Stimulated activated CD4-positive, alpha-beta T cell treated with anti-CD3 and anti-CD28 coated beads, Interleukin-1b, Interleukin-23, amount 100 ng/mL, for 1 hour (primary cell): ENCODE results near the gene P2RX6.

Source experiments
- DNase-seq, 2 donors: peaks; one replicate each; pipeline ENCODE4 v3.0.0-alpha.2; 2020; ENCODE audit warnings: low read depth in 2 of 2

The P2RX6 gene

DNA sequence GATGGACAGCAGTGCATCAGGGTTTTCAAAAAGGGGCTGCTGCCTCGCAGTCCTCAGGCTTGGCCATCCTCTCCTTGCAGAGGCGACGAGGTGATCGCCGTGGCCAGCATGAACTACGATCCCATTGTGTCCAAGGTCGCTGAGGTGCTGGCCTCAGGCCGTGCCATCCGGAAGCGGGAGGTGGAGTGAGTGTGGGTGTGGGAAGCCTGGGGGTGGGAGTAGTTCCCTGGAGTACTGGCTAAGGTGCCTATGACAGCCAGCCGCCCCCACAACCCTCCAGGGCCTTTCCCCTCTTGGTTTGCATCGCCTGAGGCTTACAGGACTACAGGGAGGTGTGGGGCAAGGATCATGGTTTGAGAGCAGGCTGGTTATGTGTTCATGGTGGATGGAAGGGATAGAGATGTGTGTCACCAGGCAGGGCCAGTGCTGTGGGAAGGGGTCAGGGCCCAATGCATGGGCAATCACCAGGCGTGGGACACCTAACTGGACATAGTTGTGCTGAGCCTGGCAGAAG is 35.0 kb upstream of the P2RX6 start:
- no peak for DNase-seq

GRCh38 chr22:20980523-20980922 is 34.4 kb upstream of the P2RX6 start:
- DNase-seq = no peak

DNA sequence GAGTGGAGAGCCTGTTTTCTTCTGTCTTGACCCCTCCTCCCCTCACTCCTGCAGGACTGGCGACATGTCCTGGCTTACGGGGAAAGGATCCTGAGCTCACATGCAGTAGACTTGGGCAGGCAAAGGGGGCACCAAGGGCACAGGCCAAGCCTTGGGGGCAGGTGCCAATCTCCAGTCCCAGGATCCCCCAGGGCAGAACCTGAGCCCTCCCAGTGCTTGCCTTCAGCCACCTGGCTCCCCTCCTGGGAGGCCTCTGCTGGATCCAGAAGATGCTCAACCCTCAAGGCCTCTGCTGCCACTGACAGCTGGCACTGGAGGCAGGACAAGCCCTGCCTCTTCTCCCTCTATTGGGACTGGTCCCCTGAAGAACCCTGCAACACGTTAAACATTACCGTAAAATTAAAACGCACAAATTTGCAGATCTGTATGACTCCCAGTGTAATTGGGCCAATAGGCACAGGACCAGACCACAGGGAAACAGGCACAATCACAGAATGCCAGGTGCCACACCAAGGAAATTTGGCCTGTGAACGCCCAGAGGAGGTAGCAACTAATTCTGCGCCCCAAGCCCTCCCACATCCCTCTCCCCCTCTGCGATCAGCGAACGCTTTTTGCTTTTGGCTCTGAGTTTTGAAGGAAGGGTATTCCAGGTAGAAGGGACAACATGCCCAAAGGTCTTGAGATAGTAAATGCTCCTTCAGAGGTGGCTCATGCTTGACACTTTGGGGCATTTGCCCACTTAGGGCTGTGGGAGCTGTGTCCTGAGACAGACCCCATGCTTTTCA is 33.8 kb upstream of the P2RX6 start:
- no peak for DNase-seq

DNA sequence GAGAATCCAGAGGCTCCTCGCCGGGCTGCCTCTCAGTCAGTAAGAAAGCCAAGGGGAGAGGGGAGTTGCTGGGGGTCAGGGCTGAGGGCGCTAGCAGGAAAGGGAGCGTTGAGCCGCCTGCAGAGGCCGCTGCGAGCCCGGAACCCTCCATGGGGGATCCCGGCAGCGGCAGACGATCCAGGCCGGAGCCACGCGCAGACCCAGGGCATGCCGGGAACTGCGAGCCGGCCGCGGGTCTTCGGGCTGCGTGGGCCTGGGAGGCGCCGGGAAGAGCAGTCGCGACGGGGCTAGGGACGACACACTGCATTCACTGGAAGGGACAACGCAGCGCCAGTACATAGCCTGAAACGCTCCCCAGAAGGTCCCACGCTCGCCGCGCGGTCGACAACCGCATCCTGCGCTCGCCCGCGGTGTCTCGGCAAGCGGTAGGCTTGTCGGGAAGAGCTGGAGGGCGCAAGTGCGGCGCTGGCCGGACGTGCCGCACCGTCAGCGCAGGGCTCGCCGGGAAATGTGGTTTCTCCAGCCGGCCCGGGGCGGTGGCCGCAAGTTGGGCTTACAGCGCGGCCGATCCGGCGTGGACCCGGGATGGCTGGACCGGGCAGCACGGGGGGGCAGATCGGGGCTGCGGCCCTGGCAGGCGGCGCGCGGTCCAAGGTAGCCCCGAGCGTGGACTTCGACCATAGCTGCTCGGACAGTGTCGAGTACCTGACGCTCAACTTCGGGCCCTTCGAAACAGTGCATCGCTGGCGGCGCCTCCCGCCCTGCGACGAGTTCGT is 33.0 kb upstream of the P2RX6 start, which contains the start of gene LZTR1:
Gene LZTR1, plus strand, starts transcription at position 511 of the 776 bp plus-strand sequence. Its CDS starts 75 bp downstream, at position 586.
- peak; percentile 23 to 48 for DNase-seq

- no peak for DNase-seq
Measured at GRCh38 chr22:20982563-20982882, 32.4 kb upstream of the P2RX6 start.

DNA sequence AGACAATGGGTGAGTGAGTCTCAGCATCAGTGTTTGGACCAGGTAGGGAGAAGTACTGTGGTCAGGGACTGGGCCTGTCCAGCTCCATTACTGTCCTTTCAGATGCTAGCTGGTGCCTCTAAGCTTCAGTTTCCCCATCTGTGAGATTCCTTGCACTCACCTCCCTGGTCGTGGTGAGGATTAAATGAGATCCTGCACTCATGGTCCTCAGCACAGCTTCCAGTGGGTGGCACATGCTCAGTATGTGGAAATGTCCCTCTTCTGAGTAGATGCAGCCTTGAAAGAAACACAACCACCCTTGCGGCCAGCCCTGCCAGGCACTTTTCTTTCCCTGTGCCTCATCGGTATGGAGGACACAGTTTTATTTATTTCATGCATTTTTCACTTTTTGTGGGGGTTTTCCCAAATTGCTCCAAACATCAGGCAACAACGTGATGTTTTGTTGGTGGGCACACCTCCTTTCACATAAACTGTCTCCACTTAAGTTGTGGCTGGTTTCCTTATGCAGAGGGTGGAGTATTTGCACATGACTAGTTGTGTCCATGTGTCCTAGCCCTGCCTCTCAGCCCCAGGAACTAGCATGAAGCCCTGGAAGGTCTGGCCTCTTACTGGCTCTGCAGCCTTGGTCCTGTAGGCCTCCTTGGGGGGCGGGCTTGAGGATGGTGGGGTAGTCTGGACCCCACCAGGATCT is 31.7 kb upstream of the P2RX6 start:
- DNase-seq = no peak

- no peak for DNase-seq
Measured at GRCh38 chr22:20985720-20986119, 29.2 kb upstream of the P2RX6 start.

DNA sequence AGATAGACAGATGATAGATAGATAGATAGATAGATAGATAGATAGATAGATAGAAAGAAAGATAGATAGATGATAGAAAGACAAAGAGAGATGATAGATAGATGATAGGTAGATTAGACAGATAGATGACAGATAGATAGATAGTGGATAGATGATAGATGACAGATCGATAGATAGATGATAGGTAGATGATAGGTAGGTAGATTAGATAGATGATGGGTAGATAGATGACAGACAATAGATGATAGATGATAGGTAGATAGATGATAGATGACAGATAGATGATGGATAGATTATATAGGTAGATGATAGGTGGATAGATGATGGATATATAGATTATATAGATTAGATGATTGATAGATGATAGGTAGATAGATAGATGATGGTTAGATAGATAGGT is 28.6 kb upstream of the P2RX6 start:
- no peak for DNase-seq

- DNase-seq = no peak
Measured at GRCh38 chr22:20987375-20987774, 27.6 kb upstream of the P2RX6 start.

DNA sequence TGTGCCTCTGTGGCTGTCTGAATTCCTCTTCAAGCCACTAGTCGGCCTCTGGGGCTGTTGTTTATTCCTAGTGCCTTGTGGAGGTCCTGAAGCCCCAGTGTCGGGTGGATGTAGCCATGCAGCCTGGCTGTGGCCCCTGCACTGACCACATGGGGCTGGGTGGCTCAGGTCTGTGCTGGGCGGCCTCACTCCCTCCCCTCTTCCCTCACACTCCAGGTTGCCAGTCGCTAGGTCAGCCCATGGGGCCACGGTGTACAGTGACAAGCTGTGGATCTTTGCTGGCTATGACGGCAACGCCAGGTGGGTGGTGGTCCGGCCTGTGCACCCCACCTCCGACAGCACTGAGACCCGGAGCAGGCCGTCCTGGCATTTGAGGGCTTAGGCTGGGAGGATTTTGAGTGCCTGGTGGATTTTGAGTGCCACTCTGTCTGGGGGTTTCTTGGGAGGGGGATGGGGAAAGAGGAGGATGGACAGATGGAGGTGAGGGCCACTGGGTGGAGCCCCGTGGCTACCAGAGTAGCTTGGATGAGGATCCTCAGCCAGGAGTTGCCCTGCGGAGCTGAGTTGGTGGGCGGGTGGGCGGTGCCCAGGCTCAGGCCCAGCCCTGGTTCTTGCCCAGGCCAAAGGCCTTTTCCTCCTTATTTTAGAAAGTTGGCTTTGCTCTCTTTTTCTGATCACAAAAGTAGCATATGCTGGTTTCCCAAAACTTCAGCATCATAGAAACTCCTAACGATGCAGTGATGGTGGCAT is 26.2 kb upstream of the P2RX6 start:
- DNase-seq = no peak

GRCh38 chr22:20989323-20990138 is 25.4 kb upstream of the P2RX6 start:
- DNase-seq = no peak

GRCh38 chr22:20990184-20991180 is 24.5 kb upstream of the P2RX6 start:
- DNase-seq = no peak

DNA sequence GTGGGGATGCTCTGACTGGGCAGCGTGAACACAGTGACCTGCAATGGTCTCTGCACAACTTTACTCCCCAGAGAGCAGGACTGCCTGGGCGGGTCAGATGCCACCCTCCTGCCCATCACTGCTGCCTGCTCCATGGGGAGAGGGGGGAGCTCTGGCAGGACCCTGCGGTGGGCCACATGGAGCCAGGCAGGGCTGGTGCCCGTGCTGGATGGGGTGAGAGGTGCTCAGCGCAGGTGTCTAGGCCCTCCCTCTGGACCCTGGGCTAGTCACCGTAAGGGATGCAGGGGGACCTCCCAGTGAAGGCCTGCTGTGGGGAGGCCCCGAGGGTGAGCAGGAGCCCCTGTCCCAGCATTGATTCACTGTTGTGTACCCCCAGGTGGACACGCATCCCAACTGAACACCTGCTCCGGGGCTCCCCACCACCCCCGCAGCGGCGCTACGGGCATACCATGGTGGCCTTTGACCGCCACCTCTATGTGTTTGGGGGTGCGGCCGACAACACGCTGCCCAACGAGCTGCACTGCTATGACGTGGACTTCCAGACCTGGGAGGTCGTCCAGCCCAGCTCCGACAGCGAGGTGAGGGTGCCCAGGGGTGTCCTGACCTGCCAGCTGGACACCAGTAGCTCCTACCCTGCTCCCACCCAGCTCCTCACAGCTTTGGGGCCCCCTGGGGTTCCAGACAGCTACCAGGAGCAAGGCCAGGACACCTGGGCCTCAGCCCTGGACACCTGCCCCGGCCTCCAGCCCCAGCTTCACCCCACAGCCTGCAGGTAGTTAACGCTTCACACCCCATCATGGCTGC is 23.5 kb upstream of the P2RX6 start:
- no peak for DNase-seq

- no peak for DNase-seq
Measured at GRCh38 chr22:20992056-20992442, 22.9 kb upstream of the P2RX6 start.

- DNase-seq = no peak
Measured at GRCh38 chr22:20992456-20993303, 22.3 kb upstream of the P2RX6 start.

GRCh38 chr22:20993304-20994127 is 21.4 kb upstream of the P2RX6 start:
- no peak for DNase-seq
